H1 (cell line): ENCODE measurements around the gene MYOC. TPM values are rescaled to one million over a fixed set of nuclear protein-coding genes. Genes with fewer than 3 reads are reported as not detected.

ENCODE experiments used
- CTCF ChIA-PET: fragments of 300-600 bp; sonication (Branson Sonifier 250); formaldehyde crosslinking; loops from one replicate; lab custom pipeline; 2021; ENCODE audit not compliant: partially characterized antibody; lab: Charles Lee
- POLR2A ChIA-PET: fragments of 300-600 bp; sonication (Branson Sonifier 250); formaldehyde crosslinking; loops from one replicate; lab custom pipeline; 2021; ENCODE audit warnings: inconsistent platforms; ENCODE audit not compliant: partially characterized antibody; lab: Charles Lee
- DNase-seq, 2 experiments: peaks; one replicate each; pipeline versions ENCODE4 v3.0.0 to v3.0.0-alpha.2; 2010 to 2022; ENCODE audit warnings: low spot score in 2 of 2, low read depth in 1 of 2, mixed read lengths in 1 of 2
- FAIRE-seq: peaks from 2 replicates; lab custom pipeline; 2011; peaks lifted over from hg19 to GRCh38; lab: Jason Lieb, UNC
- H2AFZ ChIP-seq: 2 replicates; pipeline ENCODE4 v1.8.1; 2012; ENCODE audit warnings: low read length, inconsistent platforms
- H2AK5ac ChIP-seq: 2 replicates; pipeline ENCODE4 v1.6.1; 2013; ENCODE audit warnings: low read depth, low read length
- H2BK120ac ChIP-seq: replicated peaks from 2 replicates; pipeline ENCODE3; 2013; ENCODE audit warnings: low read depth, low read length, inconsistent platforms
- H2BK12ac ChIP-seq: 2 replicates; pipeline ENCODE4 v1.6.1; 2013; ENCODE audit warnings: low read depth, low read length
- H2BK15ac ChIP-seq: 2 replicates; pipeline ENCODE4 v1.6.1; 2013; ENCODE audit warnings: low read length
- H2BK20ac ChIP-seq: 2 replicates; pipeline ENCODE4 v1.6.1; 2013; ENCODE audit warnings: low read length
- H2BK5ac ChIP-seq: 2 replicates; pipeline ENCODE4 v1.6.1; 2013; ENCODE audit warnings: low read depth, low read length
- H3K14ac ChIP-seq: 2 replicates; pipeline ENCODE4 v1.6.1; 2013; ENCODE audit warnings: inconsistent platforms; ENCODE audit not compliant: insufficient read length
- H3K18ac ChIP-seq: 2 replicates; pipeline ENCODE4 v1.6.1; 2013; ENCODE audit warnings: low read length; ENCODE audit errors: extremely low read depth
- H3K23ac ChIP-seq: 2 replicates; pipeline ENCODE4 v1.6.1; 2013; ENCODE audit warnings: inconsistent platforms; ENCODE audit not compliant: insufficient read length
- H3K23me2 ChIP-seq: 2 replicates; pipeline ENCODE4 v1.6.1; 2013; ENCODE audit warnings: low read depth, low read length
- H3K27ac ChIP-seq: 2 replicates; pipeline ENCODE4 v1.6.1; 2011; ENCODE audit warnings: low read depth, low read length, inconsistent platforms
- H3K27me3 ChIP-seq, 4 experiments: replicated peaks in 1 of 4; 1 replicate in 1 of 4; 2 replicates in 3 of 4; pipeline versions ENCODE4 v1.6.1 to v1.8.1; 2011 to 2013; ENCODE audit warnings: low read length in 3 of 4, mild to moderate bottlenecking in 3 of 4, inconsistent platforms in 2 of 4, mixed read lengths in 2 of 4, moderate library complexity in 1 of 4; ENCODE audit not compliant: control insufficient read depth in 3 of 4, insufficient read depth in 3 of 4; ENCODE audit errors: extremely low read depth in 1 of 4
- H3K36me3 ChIP-seq, 4 experiments: 2 replicates each; pipeline versions ENCODE4 v1.6.1 to v1.8.1; 2011 to 2013; ENCODE audit warnings: mild to moderate bottlenecking in 4 of 4, low read length in 3 of 4, moderate library complexity in 2 of 4, control low read depth in 1 of 4, inconsistent platforms in 1 of 4; ENCODE audit not compliant: insufficient read depth in 4 of 4, control insufficient read depth in 2 of 4
- H3K4ac ChIP-seq: replicated peaks from 2 replicates; pipeline ENCODE3; 2013; ENCODE audit warnings: low read length, low read depth, mixed read lengths, inconsistent platforms; ENCODE audit not compliant: insufficient read length
- H3K4me1 ChIP-seq, 4 experiments: replicated peaks in 1 of 4; 1 replicate in 1 of 4; 2 replicates in 3 of 4; pipeline versions ENCODE4 v1.6.1 to v1.8.1; 2011 to 2013; ENCODE audit warnings: low read length in 3 of 4, inconsistent platforms in 2 of 4, mixed read lengths in 1 of 4; ENCODE audit not compliant: insufficient read depth in 4 of 4, control insufficient read depth in 3 of 4
- H3K4me2 ChIP-seq, 2 experiments: 2 replicates each; pipeline versions ENCODE4 v1.6.1 to v1.8.1; 2011 to 2013; ENCODE audit warnings: low read depth in 2 of 2, low read length in 2 of 2, control low read depth in 1 of 2, inconsistent platforms in 1 of 2, mild to moderate bottlenecking in 1 of 2; ENCODE audit not compliant: insufficient read depth in 1 of 2
- H3K4me3 ChIP-seq, 4 experiments: fragments of 200-600, 300-600 bp in 1 of 4; sonication (generic), shearing (Covaris generic), sonication (Bioruptor Twin) in 1 of 4; 2 replicates each; pipeline versions ENCODE4 v1.5.1 to v1.8.1; 2011 to 2016; ENCODE audit warnings: low read length in 4 of 4, low read depth in 3 of 4, control low read depth in 2 of 4, inconsistent platforms in 2 of 4, mild to moderate bottlenecking in 2 of 4, mixed read lengths in 1 of 4, moderate library complexity in 1 of 4; ENCODE audit not compliant: insufficient read depth in 2 of 4; ENCODE audit errors: extremely low read depth in 1 of 4
- H3K56ac ChIP-seq: replicated peaks from 2 replicates; pipeline ENCODE3; 2013; ENCODE audit warnings: low read depth, mild to moderate bottlenecking, mixed read lengths, low read length, inconsistent platforms; ENCODE audit not compliant: insufficient read length
- H3K79me1 ChIP-seq: 2 replicates; pipeline ENCODE4 v1.6.1; 2013; ENCODE audit warnings: low read depth, low read length, control low read depth
- H3K79me2 ChIP-seq, 2 experiments: 2 replicates each; pipeline versions ENCODE4 v1.6.1 to v1.8.1; 2012 to 2013; ENCODE audit warnings: low read length in 2 of 2, mild to moderate bottlenecking in 2 of 2, inconsistent platforms in 1 of 2; ENCODE audit not compliant: insufficient read depth in 2 of 2, control insufficient read depth in 1 of 2
- H3K9ac ChIP-seq, 4 experiments: replicated peaks in 1 of 4; 1 replicate in 1 of 4; 2 replicates in 3 of 4; pipeline versions ENCODE4 v1.6.1 to v1.8.1; 2011 to 2013; ENCODE audit warnings: low read depth in 3 of 4, low read length in 3 of 4, control low read depth in 2 of 4, mild to moderate bottlenecking in 2 of 4, moderate library complexity in 2 of 4, inconsistent platforms in 1 of 4; ENCODE audit errors: extremely low read depth in 1 of 4
- H3K9me3 ChIP-seq, 2 experiments: 2 replicates each; pipeline versions ENCODE4 v1.6.1 to v1.8.1; 2012 to 2013; ENCODE audit warnings: mild to moderate bottlenecking in 2 of 2, moderate library complexity in 2 of 2, control low read depth in 1 of 2, inconsistent platforms in 1 of 2, low read depth in 1 of 2, low read length in 1 of 2, mixed read lengths in 1 of 2; ENCODE audit not compliant: insufficient read depth in 2 of 2
- H4K20me1 ChIP-seq, 2 experiments: replicated peaks in 1 of 2; 2 replicates each; pipeline versions ENCODE3 to v1.8.1; 2011 to 2013; ENCODE audit warnings: inconsistent platforms in 2 of 2, low read length in 2 of 2, mild to moderate bottlenecking in 1 of 2; ENCODE audit not compliant: insufficient read depth in 2 of 2, control insufficient read depth in 1 of 2
- H4K5ac ChIP-seq: 2 replicates; pipeline ENCODE4 v1.6.1; 2013; ENCODE audit warnings: low read length, low read depth, mixed read lengths, inconsistent platforms; ENCODE audit not compliant: insufficient read length
- H4K8ac ChIP-seq: 2 replicates; pipeline ENCODE4 v1.8.0; 2013; ENCODE audit warnings: mild to moderate bottlenecking, moderate library complexity, low read length, inconsistent platforms; ENCODE audit not compliant: insufficient read depth; ENCODE audit errors: extremely low read depth
- H4K91ac ChIP-seq: replicated peaks from 2 replicates; pipeline ENCODE3; 2013; ENCODE audit warnings: low read length, mixed read lengths, inconsistent platforms; ENCODE audit not compliant: insufficient read length
- ATF3 ChIP-seq: IDR thresholded peaks from 2 replicates; pipeline ENCODE4 v1.6.1; 2011; ENCODE audit warnings: low read depth, mild to moderate bottlenecking, low read length; ENCODE audit not compliant: insufficient read depth
- BRCA1 ChIP-seq: IDR thresholded peaks from 2 replicates; pipeline ENCODE4 v1.6.1; 2012; ENCODE audit warnings: low read depth, low read length, improper control_type of control experiment
- CBX5 ChIP-seq: fragments of 300-800, 300-1000 bp; sonication (generic); IDR thresholded peaks from 2 replicates; pipeline ENCODE4 v1.7.1; 2016; ENCODE audit warnings: antibody characterized with exemption, low read length, low read depth
- CTCF ChIP-seq, 3 experiments: IDR thresholded peaks; 1 replicate in 2 of 3; 2 replicates in 1 of 3; pipeline versions ENCODE4 v1.5.1 to v1.6.1; 2011; ENCODE audit warnings: low read length in 3 of 3, mild to moderate bottlenecking in 3 of 3, inconsistent platforms in 2 of 3, low read depth in 1 of 3, moderate library complexity in 1 of 3; ENCODE audit not compliant: insufficient read depth in 1 of 3; ENCODE audit errors: control extremely low read depth in 1 of 3
- JUN ChIP-seq: IDR thresholded peaks from 2 replicates; pipeline ENCODE4 v1.6.1; 2011; ENCODE audit warnings: low read depth, mild to moderate bottlenecking, improper control_type of control experiment, low read length
- NANOG ChIP-seq: IDR thresholded peaks from 2 replicates; pipeline ENCODE4 v1.6.1; 2011; ENCODE audit warnings: low read length, low read depth, mild to moderate bottlenecking, inconsistent platforms; ENCODE audit not compliant: insufficient read depth, poor library complexity, severe bottlenecking
- SP4 ChIP-seq: IDR thresholded peaks from 2 replicates; pipeline ENCODE4 v1.6.1; 2012; ENCODE audit warnings: low read length, inconsistent platforms
- TAF1 ChIP-seq: IDR thresholded peaks from 2 replicates; pipeline ENCODE4 v1.6.1; 2011; ENCODE audit warnings: mild to moderate bottlenecking, low read depth, low read length
- USF2 ChIP-seq: IDR thresholded peaks from 2 replicates; pipeline ENCODE4 v1.6.1; 2011; ENCODE audit warnings: low read length, improper control_type of control experiment
- WGBS, 2 experiments: shearing (Covaris generic) in 1 of 2; methylation state at CpG; one replicate each; pipeline versions ENCODE4 v1.1.6 to v1.1.7; 2013 to 2015; ENCODE audit warnings: low lambda C conversion rate in 2 of 2, mixed read lengths in 2 of 2, inconsistent platforms in 1 of 2, low coverage in 1 of 2, missing lambda C conversion rate in 1 of 2; ENCODE audit not compliant: insufficient replicate concordance in 2 of 2, insufficient coverage in 1 of 2, insufficient read length in 1 of 2; ENCODE audit errors: extremely low coverage in 1 of 2, missing lambda C conversion rate in 1 of 2; 5-methylcytosine and 5-hydroxymethylcytosine counted together
- polyA plus RNA-seq, 7 experiments: library from polyadenylated mRNA; depleted of rRNA in 3 of 7; stranded (reverse) in 5 of 7; unstranded in 2 of 7; fragments of >200 nt in 5 of 7; fragments of 200-250 nt in 2 of 7; gene quantifications; 1 replicate in 5 of 7; 2 replicates in 1 of 7; 4 replicates in 1 of 7; pipeline versions ENCODE4 v1.2.1 to v1.2.3, GENCODE V29; 2011 to 2013; ENCODE audit warnings: missing spikeins in 2 of 7, mixed read lengths in 2 of 7
- total RNA-seq: library from RNA; stranded (reverse); fragmentation: NEBNext Ultra II Directional; extraction: Animal tissue kit (Norgen Biotek cat#: 25700); gene quantifications from 2 replicates; pipeline ENCODE4 v1.2.1, GENCODE V29; 2021

MYOC gene
- total and polyA plus RNA-seq, 2 of the 8 experiments (the other 6 are each of a cell fraction or from before 2014, with no cell fraction given) = not detected

GRCh38 chr1:171596705-171597104 is 55.8 kb downstream of the MYOC start:
- no peaks in the 10 kb centered on the region for H3K23me2 ChIP-seq
- H2BK15ac ChIP-seq = no peak overlapping the region
- no peak overlapping the region for H3K14ac ChIP-seq
- H3K9ac ChIP-seq = no peak overlapping the region
- no peaks in the 10 kb centered on the region for H3K27me3 ChIP-seq
- H3K36me3 ChIP-seq = peaks cover 3 to 20% (median 13%) of the 10 kb centered on the region in 4 experiments; a peak in 7 of 8 replicates
- no peak overlapping the region for H3K27ac ChIP-seq
- no peaks in the 10 kb centered on the region for H3K4me1 ChIP-seq
- no peak for DNase-seq
- H2BK20ac ChIP-seq = no peak overlapping the region
- H4K5ac ChIP-seq = no peak overlapping the region
- no peak overlapping the region for H3K18ac ChIP-seq
- no peak overlapping the region for H2BK12ac ChIP-seq
- H3K4me2 ChIP-seq = no peak overlapping the region
- H3K9me3 ChIP-seq = no peaks in the 10 kb centered on the region
- no peaks in the 10 kb centered on the region for H3K79me2 ChIP-seq
- ChIA-PET POLR2A (interaction anchor here (2.0 to 3.3 kb wide), 2 partner anchors 12 to 111 kb away, joined by 5 to 10 read pairs; partner anchors contain the start of gene PRRC2C), CTCF (interaction anchor here (0.5 to 1.3 kb wide), 4 partner anchors 11 to 166 kb away, joined by 3 to 4 read pairs (median 3); no protein-coding TSS in a partner anchor)
- no peak overlapping the region for H2AK5ac ChIP-seq
- FAIRE-seq = no peak
- no peak overlapping the region for H3K4me3 ChIP-seq
- no peaks in the 10 kb centered on the region for H4K20me1 ChIP-seq
- H2BK120ac ChIP-seq = no peak overlapping the region
- H3K56ac ChIP-seq = no peak overlapping the region
- H4K91ac ChIP-seq = no peak overlapping the region
- H2AFZ ChIP-seq = no peak overlapping the region
- H3K79me1 ChIP-seq = no peaks in the 10 kb centered on the region
- 86% methylated on average over 2 of the region's 2 CpGs; no CpG with 5 or more reads in 1 of the 2 experiments for WGBS, 2 experiments
- no peak overlapping the region for H2BK5ac ChIP-seq
- no peak overlapping the region for H3K23ac ChIP-seq
- no peak for TF ChIP-seq JUN
- no peak for TF ChIP-seq ATF3
- no peak for TF ChIP-seq SP4
- TF ChIP-seq USF2 = no peak
- TF ChIP-seq CTCF (IDR thresholded peaks at IDR 0.05; ENCODE audit: control extremely low read depth in 1 of 3, insufficient read depth in 1 of 3, low read depth in 1 of 3, low read length in 3 of 3) = no peak
- no peak for TF ChIP-seq TAF1
- TF ChIP-seq NANOG = no peak
- TF ChIP-seq CBX5 = no peak
- TF ChIP-seq BRCA1 = no peak
- H3K4ac ChIP-seq = no peak overlapping the region
- H4K8ac ChIP-seq = no peak overlapping the region
